GM19023 (cell line): ENCODE data around the gene TSPAN31.

Source experiments
- ATAC-seq: cut with Tn5 transposase; IDR thresholded peaks from one replicate; pipeline ENCODE4 v1.9.1; 2021; ENCODE audit warnings: mild to moderate bottlenecking, moderate library complexity; ENCODE audit not compliant: unreplicated experiment

The TSPAN31 gene

DNA sequence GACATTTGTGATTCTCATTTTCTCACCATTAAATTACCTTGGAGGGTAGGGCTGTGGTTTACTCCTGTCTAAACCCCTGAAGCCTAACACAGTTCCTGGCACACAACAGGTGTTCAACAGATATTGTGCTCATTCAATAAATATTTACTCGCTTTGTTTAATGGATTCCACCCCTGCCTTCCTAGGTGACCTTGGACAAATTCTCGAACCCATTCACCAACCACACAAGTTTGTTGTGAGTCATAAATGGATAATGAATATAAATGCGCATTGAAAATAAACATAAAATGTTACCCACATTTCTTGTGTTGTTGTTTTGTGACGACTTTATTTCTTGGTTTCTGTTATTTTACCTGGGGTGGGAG is 37.4 kb downstream of the TSPAN31 start:
- ATAC-seq = no peak

DNA sequence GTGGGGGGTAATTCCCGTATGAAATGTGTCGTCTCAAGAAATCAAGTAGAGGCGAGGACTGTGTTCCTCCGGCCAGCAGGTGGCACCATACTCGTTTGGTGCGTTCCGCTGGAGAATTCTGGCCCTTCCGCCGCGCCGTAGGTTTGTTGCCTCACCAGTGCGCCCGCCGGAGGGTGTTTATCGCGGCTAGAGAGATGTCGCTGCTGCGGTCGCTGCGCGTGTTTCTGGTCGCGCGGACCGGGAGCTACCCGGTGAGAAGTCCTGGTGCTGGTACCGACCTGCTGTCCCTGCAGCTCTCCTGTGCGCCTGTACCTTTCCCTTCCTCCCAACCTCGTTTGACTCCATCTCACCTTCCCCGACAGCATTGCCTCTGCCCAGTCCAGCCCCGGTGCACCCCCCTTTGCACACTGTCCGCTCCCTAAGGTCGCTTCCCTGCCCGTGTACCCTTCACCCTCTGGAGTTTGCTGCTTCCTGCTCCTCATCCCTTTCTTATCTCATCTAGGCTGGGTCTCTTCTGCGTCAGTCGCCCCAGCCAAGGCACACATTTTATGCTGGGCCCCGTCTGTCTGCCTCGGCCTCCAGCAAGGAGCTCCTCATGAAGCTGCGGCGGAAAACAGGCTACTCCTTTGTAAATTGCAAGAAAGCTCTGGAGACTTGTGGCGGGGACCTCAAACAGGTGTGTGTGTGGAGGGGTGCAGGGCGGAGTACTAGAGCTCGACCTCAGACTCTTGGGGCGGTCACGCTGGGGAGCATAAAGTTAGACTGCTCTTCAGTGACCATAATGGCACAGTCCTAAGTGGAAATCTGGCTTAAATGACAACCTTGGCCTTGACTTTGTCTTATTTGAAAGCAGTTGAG is 38.0 kb downstream of the TSPAN31 start, which contains the start of gene TSFM:
TSS of gene TSFM (plus strand) at position 180 of the 858 bp plus-strand sequence. CDS start at position 195, 15 bp downstream.
- ATAC-seq = peak; percentile 90

DNA sequence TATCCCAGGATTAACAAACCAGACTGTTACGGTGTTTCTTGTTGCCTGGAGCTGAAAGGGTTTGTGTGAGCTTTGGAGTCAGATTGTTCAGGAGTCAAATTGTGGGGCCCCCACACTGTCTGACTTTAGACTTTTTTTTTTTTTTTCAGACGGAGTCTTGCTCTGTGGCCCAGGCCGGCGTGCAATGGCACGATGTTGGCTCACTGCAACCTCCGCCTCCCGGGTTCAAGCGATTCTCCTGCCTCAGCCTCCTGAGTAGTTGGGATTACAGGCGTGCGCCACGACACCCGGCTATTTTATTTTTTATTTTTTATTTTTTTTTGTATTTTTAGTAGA is 38.6 kb downstream of the TSPAN31 start:
- no peak for ATAC-seq

DNA sequence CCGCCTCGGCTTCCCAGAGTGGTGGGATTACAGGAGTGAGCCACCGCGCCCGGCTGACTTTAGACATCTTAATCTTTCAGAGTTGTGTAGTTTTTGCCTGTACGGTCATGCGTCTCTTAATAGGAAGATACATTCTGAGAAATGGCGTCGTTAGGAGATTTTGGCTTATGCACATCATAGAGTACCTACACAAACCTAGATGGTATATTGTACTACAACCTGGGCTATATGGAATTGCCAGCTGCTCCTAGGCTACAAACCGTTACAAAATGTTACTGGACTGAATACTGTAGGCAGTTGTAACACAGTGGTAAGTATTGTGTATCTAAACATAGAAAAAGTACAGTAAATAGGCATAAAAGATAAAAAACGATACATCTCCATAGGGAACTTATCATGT is 39.0 kb downstream of the TSPAN31 start:
- ATAC-seq = no peak

DNA sequence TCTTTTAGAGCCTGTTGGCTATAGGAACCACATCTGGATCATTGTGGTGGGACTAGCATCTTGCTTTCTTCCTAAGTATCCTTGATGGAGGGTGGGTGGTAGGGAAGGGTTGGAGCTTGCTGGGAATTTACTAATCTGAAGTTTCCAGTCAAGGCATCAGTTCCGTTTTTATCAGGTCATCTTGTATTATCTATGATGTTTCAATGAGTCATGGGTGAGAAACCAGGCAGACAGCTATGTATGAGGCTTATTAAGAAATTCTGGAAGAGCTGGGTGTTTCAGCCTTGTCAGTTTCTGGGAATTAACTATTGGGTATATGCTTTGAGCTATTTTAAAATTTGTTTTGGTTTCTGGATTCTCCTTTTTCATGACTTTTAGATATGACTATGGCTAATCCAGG is 49.1 kb downstream of the TSPAN31 start:
- ATAC-seq = no peak

DNA sequence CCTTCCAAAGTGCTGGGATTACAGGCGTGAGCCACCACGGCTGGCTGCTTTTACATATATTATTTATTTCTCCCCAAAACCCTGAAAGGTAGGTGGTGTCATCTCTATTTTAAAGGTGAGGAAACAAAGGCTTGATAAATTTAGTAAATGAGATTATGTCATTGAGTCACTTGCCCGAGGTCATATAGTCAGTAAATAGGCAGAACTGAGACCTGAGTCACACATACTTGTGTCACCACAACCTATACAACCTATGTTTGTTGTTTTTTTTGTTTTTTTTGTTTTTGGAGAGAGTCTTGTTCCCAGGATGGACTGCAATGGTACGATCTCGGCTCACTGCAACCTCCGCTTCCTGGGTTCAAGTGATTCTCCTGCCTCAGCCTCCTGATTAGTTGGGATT is 50.5 kb downstream of the TSPAN31 start:
- ATAC-seq = no peak

DNA sequence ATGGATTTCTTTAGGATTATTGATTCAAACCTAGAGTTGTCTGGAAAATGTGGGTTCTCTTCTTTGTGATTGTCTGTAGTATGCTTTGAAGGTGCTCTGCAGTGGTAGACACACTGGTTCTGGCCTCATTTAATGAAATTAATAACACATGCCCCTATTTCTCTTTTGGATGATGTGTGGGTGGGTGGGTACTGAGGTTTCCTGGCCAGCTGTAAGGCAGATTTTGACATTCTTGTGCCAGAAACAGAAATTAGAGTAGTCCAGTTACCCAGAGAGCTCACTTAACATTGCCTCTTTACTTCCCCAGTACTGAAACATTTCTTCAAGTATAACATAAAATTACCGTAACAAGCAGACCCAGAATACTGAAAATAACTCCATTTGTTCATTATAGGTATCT is 52.2 kb downstream of the TSPAN31 start:
- no peak for ATAC-seq

DNA sequence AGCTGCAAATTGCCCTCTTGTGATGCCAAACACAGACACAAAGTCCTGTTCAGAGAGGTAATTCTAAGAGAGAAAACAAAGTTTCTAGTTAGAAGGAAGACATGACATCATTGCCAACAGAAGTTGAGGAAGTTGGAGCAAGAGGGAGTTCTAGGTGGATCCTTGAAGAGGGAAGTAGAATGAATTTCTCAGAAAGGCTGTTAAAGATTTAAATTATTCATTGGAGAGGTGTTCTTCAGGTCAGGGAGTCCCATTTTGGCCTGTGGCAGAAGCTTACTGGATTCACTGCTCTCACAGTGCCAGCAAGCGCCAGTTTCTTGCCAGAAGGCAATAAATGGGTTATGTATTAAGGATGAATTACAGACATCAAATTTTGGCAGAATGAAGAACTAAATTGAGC is 53.1 kb downstream of the TSPAN31 start:
- no peak for ATAC-seq
